IMR-90 (cell line): ENCODE results near the gene TMEM131. TPM values are rescaled to one million over a fixed set of nuclear protein-coding genes. Genes with fewer than 3 reads are reported as not detected.

Source experiments
- ATAC-seq: fragments of 200-7000 bp; cut with Tn5 transposase; 2 replicates; pipeline ENCODE4 v1.9.1; 2020; ENCODE audit warnings: low read depth, mild to moderate bottlenecking, moderate library complexity
- BruUV-seq: library from RNA; stranded (reverse); fragments of 400-500 nt; replicated peaks from 2 replicates; lab custom pipeline; 2021; lab: Mats Ljungman, UMichigan
- CTCF ChIA-PET: fragments of 300-600 bp; formaldehyde crosslinking; extraction: SDS; loops from one replicate; lab custom pipeline; 2021; ENCODE audit warnings: antibody characterized with exemption; lab: Yijun Ruan, JAX
- POLR2A ChIA-PET: fragments of 300-600 bp; sonication (Branson Sonifier 250); formaldehyde crosslinking; loops from one replicate; lab custom pipeline; 2022; ENCODE audit warnings: antibody characterized with exemption; ENCODE audit not compliant: unreplicated experiment; lab: Charles Lee
- DNase-seq: peaks from one replicate; pipeline ENCODE4 v3.0.0; 2013
- H2AFZ ChIP-seq: replicated peaks from 2 replicates; pipeline ENCODE3; 2013; ENCODE audit warnings: low read length, mild to moderate bottlenecking; ENCODE audit not compliant: poor library complexity
- H2AK5ac ChIP-seq: 2 replicates; pipeline ENCODE4 v1.6.1; 2013; ENCODE audit warnings: low read depth, low read length, inconsistent platforms
- H2AK9ac ChIP-seq: replicated peaks from 2 replicates; pipeline ENCODE3; 2013; ENCODE audit warnings: mild to moderate bottlenecking, low read depth, low read length, moderate library complexity; ENCODE audit not compliant: poor library complexity
- H2BK120ac ChIP-seq: 2 replicates; pipeline ENCODE4 v1.6.1; 2013; ENCODE audit warnings: low read depth, low read length, inconsistent platforms
- H2BK15ac ChIP-seq: 3 replicates; pipeline ENCODE4 v1.6.1; 2013; ENCODE audit warnings: low read depth, low read length, inconsistent platforms
- H2BK20ac ChIP-seq: 2 replicates; pipeline ENCODE4 v1.6.1; 2013; ENCODE audit warnings: low read depth, mild to moderate bottlenecking, inconsistent platforms, low read length, moderate library complexity
- H2BK5ac ChIP-seq: 2 replicates; pipeline ENCODE4 v1.6.1; 2013; ENCODE audit warnings: mild to moderate bottlenecking, low read depth, low read length, inconsistent platforms; ENCODE audit not compliant: poor library complexity, severe bottlenecking
- H3K14ac ChIP-seq: replicated peaks from 2 replicates; pipeline ENCODE4 v1.6.1; 2013; ENCODE audit warnings: low read depth, low read length, inconsistent platforms
- H3K18ac ChIP-seq: 2 replicates; pipeline ENCODE4 v1.6.1; 2013; ENCODE audit warnings: low read depth, low read length, control low read depth
- H3K23ac ChIP-seq: 2 replicates; pipeline ENCODE4 v1.6.1; 2013; ENCODE audit warnings: low read depth, low read length, inconsistent platforms
- H3K27ac ChIP-seq: 2 replicates; pipeline ENCODE4 v1.5.1; 2013; ENCODE audit warnings: mild to moderate bottlenecking, control low read depth, low read length; ENCODE audit not compliant: insufficient read depth
- H3K27me3 ChIP-seq: 2 replicates; pipeline ENCODE4 v1.6.1; 2013; ENCODE audit warnings: low read length; ENCODE audit not compliant: control insufficient read depth, insufficient read depth
- H3K36me3 ChIP-seq: 2 replicates; pipeline ENCODE4 v1.6.1; 2013; ENCODE audit warnings: low read length, mixed read lengths; ENCODE audit not compliant: control insufficient read depth, insufficient read depth
- H3K4ac ChIP-seq: 2 replicates; pipeline ENCODE4 v1.6.1; 2013; ENCODE audit warnings: low read depth, low read length, inconsistent platforms
- H3K4me1 ChIP-seq: 2 replicates; pipeline ENCODE4 v1.6.1; 2013; ENCODE audit warnings: low read length, mixed read lengths; ENCODE audit not compliant: control insufficient read depth, insufficient read depth
- H3K4me2 ChIP-seq: 2 replicates; pipeline ENCODE4 v1.6.1; 2013; ENCODE audit warnings: low read depth, mild to moderate bottlenecking, control low read depth, low read length, moderate library complexity
- H3K4me3 ChIP-seq: 2 replicates; pipeline ENCODE4 v1.5.1; 2013; ENCODE audit warnings: low read depth, mild to moderate bottlenecking, control low read depth, low read length, moderate library complexity; ENCODE audit not compliant: insufficient read depth
- H3K56ac ChIP-seq: 2 replicates; pipeline ENCODE4 v1.6.1; 2013; ENCODE audit warnings: low read length, inconsistent platforms; ENCODE audit not compliant: insufficient read depth; ENCODE audit errors: extremely low read depth
- H3K79me1 ChIP-seq, 2 experiments: 2 replicates each; pipeline ENCODE4 v1.6.1; 2013; ENCODE audit warnings: low read length in 2 of 2, inconsistent platforms in 1 of 2, low read depth in 1 of 2
- H3K9ac ChIP-seq: 2 replicates; pipeline ENCODE4 v1.6.1; 2013; ENCODE audit warnings: low read depth, low read length, control low read depth
- H3K9me1 ChIP-seq: 2 replicates; pipeline ENCODE4 v1.6.1; 2013; ENCODE audit warnings: low read length, inconsistent platforms; ENCODE audit not compliant: insufficient read depth
- H3K9me3 ChIP-seq: 2 replicates; pipeline ENCODE4 v1.6.1; 2013; ENCODE audit warnings: low read length; ENCODE audit not compliant: control insufficient read depth, insufficient read depth
- H4K20me1 ChIP-seq: 2 replicates; pipeline ENCODE4 v1.6.1; 2013; ENCODE audit warnings: low read length, inconsistent platforms; ENCODE audit not compliant: insufficient read depth
- H4K5ac ChIP-seq: 2 replicates; pipeline ENCODE4 v1.6.1; 2013; ENCODE audit warnings: mild to moderate bottlenecking, low read depth, low read length, control low read depth
- H4K8ac ChIP-seq, 2 experiments: 2 replicates each; pipeline ENCODE4 v1.6.1; 2013; ENCODE audit warnings: low read depth in 2 of 2, low read length in 2 of 2, control low read depth in 1 of 2, inconsistent platforms in 1 of 2
- H4K91ac ChIP-seq: 2 replicates; pipeline ENCODE4 v1.6.1; 2013; ENCODE audit warnings: low read depth, low read length, inconsistent platforms; ENCODE audit not compliant: insufficient read depth
- BHLHE40 ChIP-seq: fragments of 150-350 bp; IDR thresholded peaks from 2 replicates; pipeline ENCODE4 v1.6.1; 2016; ENCODE audit warnings: mild to moderate bottlenecking, low read depth, low read length
- CEBPB ChIP-seq: IDR thresholded peaks from 2 replicates; pipeline ENCODE4 v1.6.1; 2012; ENCODE audit warnings: low read depth, low read length, improper control_type of control experiment
- CTCF ChIP-seq: conservative IDR thresholded peaks from 2 replicates; pipeline ENCODE4 v1.5.1; 2012; ENCODE audit warnings: mild to moderate bottlenecking, low read depth, low read length, improper control_type of control experiment
- ELK1 ChIP-seq: fragments of 150-350 bp; IDR thresholded peaks from 2 replicates; pipeline ENCODE4 v1.6.1; 2016; ENCODE audit warnings: low read depth, mild to moderate bottlenecking, low read length, moderate library complexity, borderline replicate concordance
- FOS ChIP-seq: fragments of 150-350 bp; IDR thresholded peaks from 2 replicates; pipeline ENCODE4 v1.6.1; 2016; ENCODE audit warnings: low read depth, low read length
- MAFK ChIP-seq: IDR thresholded peaks from 2 replicates; pipeline ENCODE4 v1.6.1; 2012; ENCODE audit warnings: low read depth, low read length, improper control_type of control experiment
- MAZ ChIP-seq: IDR thresholded peaks from 2 replicates; pipeline ENCODE4 v1.6.1; 2012; ENCODE audit warnings: low read depth, mild to moderate bottlenecking, low read length, improper control_type of control experiment, moderate library complexity, borderline replicate concordance
- MXI1 ChIP-seq: IDR thresholded peaks from 2 replicates; pipeline ENCODE4 v1.6.1; 2012; ENCODE audit warnings: low read depth, mild to moderate bottlenecking, low read length, moderate library complexity, borderline replicate concordance
- NFE2L2 ChIP-seq: fragments of 150-350 bp; IDR thresholded peaks from 2 replicates; pipeline ENCODE4 v1.6.1; 2016; ENCODE audit warnings: low read depth, mild to moderate bottlenecking, low read length
- POLR2A ChIP-seq: IDR thresholded peaks from 2 replicates; pipeline ENCODE4 v1.6.1; 2012; ENCODE audit warnings: mild to moderate bottlenecking, low read depth, low read length
- SMC3 ChIP-seq: fragments of 150-350 bp; IDR thresholded peaks from 2 replicates; pipeline ENCODE4 v1.6.1; 2016; ENCODE audit warnings: low read depth, mild to moderate bottlenecking, antibody characterized with exemption, low read length, moderate library complexity
- USF2 ChIP-seq: fragments of 150-350 bp; IDR thresholded peaks from 2 replicates; pipeline ENCODE4 v1.6.1; 2017; ENCODE audit warnings: mild to moderate bottlenecking, antibody characterized with exemption, low read length, low read depth
- WGBS, 2 experiments: methylation state at CpG; one replicate each; pipeline versions ENCODE4 v1.1.5 to v1.1.7; 2013; ENCODE audit warnings: missing lambda C conversion rate in 2 of 2; ENCODE audit not compliant: insufficient read length in 1 of 2; ENCODE audit errors: extremely low coverage in 2 of 2; 5-methylcytosine and 5-hydroxymethylcytosine counted together
- dilution Hi-C: fragments of 300-500 bp; cut with HindIII; formaldehyde crosslinking; loops from one replicate; pipeline ENCODE4 v1.14.3; 2018; ENCODE audit warnings: low sequenced_read_pairs; ENCODE audit not compliant: unreplicated experiment
- in situ Hi-C: fragments of 300-500 bp; cut with MboI; formaldehyde crosslinking; loops from 3 replicates; pipeline ENCODE4 v1.14.3; 2019; ENCODE audit warnings: low sequenced_read_pairs, inconsistent platforms, mixed read lengths
- intact Hi-C: fragments of 100-400 bp; cut with micrococcal nuclease; formaldehyde crosslinking; loops from 2 replicates; pipeline ENCODE4 v1.10.0; 2022
- polyA plus RNA-seq, 3 experiments: library from polyadenylated mRNA; depleted of rRNA; stranded (reverse); fragments of >200 nt; gene quantifications; 2 replicates each; pipeline ENCODE4 v1.2.3, GENCODE V29; 2012; ENCODE audit warnings: low replicate concordance in 1 of 3
- total RNA-seq: library from RNA; depleted of rRNA; stranded (reverse); fragments of >200 nt; gene quantifications from 2 replicates; pipeline ENCODE4 v1.2.3, GENCODE V29; 2012

TMEM131 gene
- total and polyA plus RNA-seq, 2 of the 4 experiments (the other 2 are of a cell fraction) = 13.3 to 14.0 TPM

- H2BK20ac ChIP-seq = no peak overlapping the region
- no peak overlapping the region for H3K9ac ChIP-seq
- no peaks in the 10 kb centered on the region for H3K9me3 ChIP-seq
- DNase-seq (no peak), ATAC-seq (no peak)
- no TSS peak for BruUV-seq
- in situ Hi-C loops (no loop called here), intact Hi-C loops (no loop called here), dilution Hi-C loops (no loop called here)
- no peak overlapping the region for H3K23ac ChIP-seq
- CTCF ChIA-PET = no interaction called here
- H3K14ac ChIP-seq = no peak overlapping the region
- no peak overlapping the region for H3K4me2 ChIP-seq
- no peak overlapping the region for H3K4me3 ChIP-seq
- H2AFZ ChIP-seq = no peak overlapping the region
- H2BK120ac ChIP-seq = no peak overlapping the region
- no peak overlapping the region for H4K5ac ChIP-seq
- no peak overlapping the region for H2AK9ac ChIP-seq
- no peaks in the 10 kb centered on the region for H4K20me1 ChIP-seq
- peaks cover 2% of the 10 kb centered on the region; the same call in 1 of the 2 replicates for H3K36me3 ChIP-seq
- peaks cover 3% of the 10 kb centered on the region; the same call in 1 of the 2 replicates for H3K9me1 ChIP-seq
- no peak overlapping the region for H3K27ac ChIP-seq
- no peak overlapping the region for H3K56ac ChIP-seq
- peaks cover 11% of the 10 kb centered on the region; the same call in 1 of the 2 replicates for H3K4me1 ChIP-seq
- H2BK5ac ChIP-seq = no peak overlapping the region
- no peak overlapping the region for H3K4ac ChIP-seq
- no peak overlapping the region for H2AK5ac ChIP-seq
- no peaks in the 10 kb centered on the region for H3K79me1 ChIP-seq
- no peak overlapping the region for H4K91ac ChIP-seq
- H4K8ac ChIP-seq = no peak overlapping the region
- H3K27me3 ChIP-seq = no peaks in the 10 kb centered on the region
- no peak overlapping the region for H3K18ac ChIP-seq
- TF ChIP-seq CTCF (no peak), POLR2A (no peak), MXI1 (no peak), CEBPB (no peak), NFE2L2 (no peak), MAFK (no peak), MAZ (no peak), ELK1 (no peak), SMC3 (no peak), BHLHE40 (no peak), FOS (no peak), USF2 (no peak)
- H2BK15ac ChIP-seq = no peak overlapping the region
- WGBS, 2 experiments = no CpG with 5 or more reads among the region's 4 CpGs
- POLR2A ChIA-PET = no interaction called here
These were observed 245.7 kb downstream of the TMEM131 start for GRCh38 chr2:97750017-97750416.
